HG02840 (cell line): ENCODE results near the gene MORN2.
"Not testable (repeated sequence)": the region's sequence is repeated elsewhere in the genome, so short reads cannot be mapped to it uniquely, and the experiment has no call there.

Experiments
- ATAC-seq: cut with Tn5 transposase; IDR thresholded peaks from one replicate; pipeline ENCODE4 v1.9.1; 2021; ENCODE audit warnings: mild to moderate bottlenecking, moderate library complexity, moderate number of reproducible peaks; ENCODE audit not compliant: unreplicated experiment, low FRiP score

MORN2 gene

GRCh38 chr2:38875576-38876367, at the start of gene MORN2, which contains the start of gene DHX57:
Gene MORN2 (plus strand): TSS chr2:38875976.
Gene DHX57 (minus strand): TSS chr2:38875934. CDS start chr2:38868405, 7,529 bp downstream.
- peak; percentile 100 for ATAC-seq

GRCh38 chr2:38827539-38828145, 48.1 kb upstream of the MORN2 start:
- not testable (repeated sequence) for ATAC-seq

DNA sequence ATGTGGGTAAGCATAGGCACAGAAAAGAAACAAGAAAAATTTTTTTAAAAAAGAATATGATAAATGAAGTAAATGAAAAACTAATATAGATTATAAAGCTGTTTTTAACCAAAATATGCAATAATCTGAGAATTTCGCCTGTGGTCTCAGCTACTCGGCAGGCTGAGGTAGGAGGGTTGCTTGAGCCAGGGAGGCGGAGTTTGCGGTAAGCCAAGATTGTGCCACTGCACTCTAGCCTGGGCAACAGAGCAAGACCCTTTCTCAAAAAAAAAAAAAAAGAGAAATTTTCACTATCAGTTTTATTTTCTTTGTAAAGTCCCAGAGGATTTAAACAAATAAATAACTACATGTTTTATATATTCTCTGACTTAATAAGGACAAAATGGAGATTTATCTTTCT, 47.3 kb upstream of the MORN2 start:
- no peak for ATAC-seq

DNA sequence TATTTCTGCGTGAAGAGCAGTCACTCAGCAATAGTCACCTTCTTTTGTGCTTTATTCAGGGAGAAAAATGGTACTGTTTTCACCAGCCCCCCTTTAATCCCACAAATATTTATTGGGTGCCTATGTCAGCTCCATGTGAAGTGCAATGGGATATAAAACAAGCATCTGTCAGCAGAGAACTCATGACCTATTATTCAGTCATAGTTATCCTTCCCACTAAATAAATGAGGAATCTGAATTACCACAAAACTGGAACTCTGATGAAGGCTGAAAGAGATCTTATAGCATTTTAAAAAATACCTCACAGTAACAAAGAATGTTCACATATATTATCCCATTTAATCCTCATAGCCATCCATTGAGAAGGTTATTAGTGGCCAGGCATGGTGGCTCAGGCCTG, 45.8 kb upstream of the MORN2 start:
- no peak for ATAC-seq

DNA sequence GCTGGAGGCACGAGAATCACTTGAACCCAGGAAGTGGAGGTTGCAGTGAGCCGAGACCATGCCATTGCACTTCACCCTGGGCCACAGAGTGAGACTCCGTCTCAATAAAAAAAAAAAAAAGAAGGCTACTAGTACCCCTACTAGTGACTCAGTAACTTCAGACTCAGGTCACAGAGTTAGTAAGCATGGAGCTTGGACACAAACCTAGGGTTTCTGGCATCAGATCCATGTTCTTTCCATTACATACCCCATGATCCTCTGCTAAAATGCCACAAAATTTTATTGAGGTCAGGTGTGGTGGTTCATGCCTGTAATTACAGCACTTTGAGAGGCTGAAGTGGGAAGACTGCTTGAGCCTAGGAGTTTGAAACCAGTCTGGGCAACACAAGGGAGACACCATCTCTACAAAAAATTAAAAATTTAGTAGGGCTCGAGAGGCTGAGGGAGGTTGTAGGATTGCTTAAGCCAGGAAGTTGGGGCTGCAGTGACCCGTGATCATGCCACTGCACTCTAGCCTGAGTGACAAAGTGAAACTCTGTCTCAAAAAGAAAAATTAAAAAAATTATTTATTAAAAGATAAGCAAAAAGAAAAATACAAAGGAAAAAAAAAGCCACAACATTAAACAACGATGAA, 45.1 kb upstream of the MORN2 start:
- ATAC-seq: no peak

DNA sequence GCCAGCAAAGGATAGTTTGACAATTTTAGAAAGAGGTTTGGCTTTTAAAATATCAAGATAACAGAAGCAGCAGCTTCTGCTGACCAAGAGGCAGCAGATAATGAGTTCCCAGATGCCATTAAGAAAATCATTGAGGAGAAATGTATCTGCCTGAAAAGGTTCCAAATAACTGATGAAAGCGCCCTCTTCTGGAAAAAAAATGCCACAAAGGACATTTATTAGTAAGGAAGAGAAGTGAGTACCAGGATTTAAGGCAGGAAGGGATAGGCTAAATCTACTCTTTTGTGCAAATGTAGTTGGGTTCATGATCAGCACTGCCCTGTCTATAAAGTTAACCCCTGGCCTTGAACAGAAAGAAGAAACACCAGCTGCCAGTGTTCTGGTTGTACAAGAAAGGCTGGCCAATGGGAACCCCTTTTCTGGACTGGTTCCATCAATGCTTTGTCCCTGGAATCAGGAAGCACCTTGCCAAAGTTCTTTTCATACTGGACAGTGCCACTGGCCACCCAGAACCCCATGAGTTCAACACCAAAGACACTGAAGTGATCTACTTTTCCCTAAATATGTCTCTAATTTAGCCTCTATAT, 40.7 kb upstream of the MORN2 start:
- ATAC-seq: no peak

DNA sequence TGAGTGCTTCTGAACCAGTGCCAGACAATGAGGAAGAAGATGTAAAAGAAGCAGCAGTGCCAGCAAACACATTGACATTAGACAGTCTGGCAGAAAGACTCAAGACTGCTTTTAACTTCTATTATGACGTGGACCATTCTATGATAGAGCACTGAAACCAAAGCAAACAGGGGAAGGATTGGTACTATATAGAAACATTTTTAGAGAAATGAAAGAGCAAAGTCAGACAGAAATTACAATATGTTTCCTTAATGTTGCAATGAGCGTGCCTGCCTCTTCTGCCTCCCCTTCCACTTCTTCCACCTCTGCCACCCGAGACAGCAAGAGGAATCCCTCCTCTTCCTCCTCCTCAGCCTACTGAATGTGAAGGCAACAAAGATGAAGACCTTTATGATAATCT, 39.8 kb upstream of the MORN2 start:
- ATAC-seq: peak; percentile 83

- no peak for ATAC-seq
These were observed 39.0 kb upstream of the MORN2 start for GRCh38 chr2:38836791-38837190.

DNA sequence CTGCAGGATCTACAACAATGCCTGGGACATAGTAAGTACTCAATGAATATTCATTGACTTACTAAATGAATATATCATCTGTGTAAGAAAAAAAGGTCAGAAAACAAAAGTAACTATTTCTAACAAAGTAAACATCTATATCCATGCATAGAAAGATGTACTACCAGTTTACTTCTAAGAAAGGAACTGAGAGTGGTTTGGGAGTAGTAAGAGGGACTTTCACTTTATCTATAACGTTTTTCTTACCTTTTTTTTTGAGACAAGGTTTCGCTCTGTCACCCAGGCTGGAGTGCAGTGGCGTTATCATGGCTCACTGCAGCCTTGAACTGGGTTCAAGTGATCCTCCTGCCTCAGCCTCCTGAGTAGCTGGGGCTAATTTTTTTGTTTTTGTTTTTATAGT, 25.7 kb upstream of the MORN2 start:
- ATAC-seq: peak; percentile 93

DNA sequence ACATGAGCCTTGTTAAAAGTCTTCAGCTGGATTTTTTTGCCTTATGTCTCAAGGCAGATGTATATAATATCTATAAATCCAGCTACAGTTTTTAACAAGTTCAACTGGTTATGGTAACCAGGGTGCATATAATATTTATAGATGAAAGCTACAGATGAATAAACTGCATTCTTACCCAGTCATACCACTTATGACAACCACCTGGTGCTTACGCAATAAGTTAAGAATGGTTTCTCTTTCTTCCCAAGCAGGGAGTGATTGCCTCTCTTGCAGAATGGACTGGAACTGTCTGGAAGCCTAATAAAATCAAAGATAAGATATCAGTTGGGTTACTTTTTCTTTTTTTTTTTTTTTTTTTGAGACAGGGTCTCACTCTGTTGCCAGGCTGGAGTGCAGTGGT, 19.6 kb upstream of the MORN2 start:
- ATAC-seq: no peak

DNA sequence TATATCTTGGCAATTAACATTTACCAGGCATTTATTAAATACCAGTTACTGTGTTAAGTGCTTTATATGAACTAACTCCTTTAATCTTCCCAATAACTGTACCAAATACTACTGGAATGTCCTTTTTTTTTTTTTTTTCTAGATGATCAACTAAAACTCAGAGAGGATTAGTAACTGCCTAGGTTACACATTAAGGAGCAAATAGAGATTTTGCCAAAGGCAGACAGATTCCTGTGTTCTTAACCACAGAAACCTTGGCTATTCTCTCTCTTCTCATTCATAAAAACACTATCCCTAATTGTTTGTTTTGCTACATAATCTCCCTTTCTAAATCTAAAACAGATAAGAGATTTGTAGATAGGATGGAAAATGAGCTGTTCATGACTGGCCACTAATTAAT, 13.3 kb upstream of the MORN2 start:
- no peak for ATAC-seq

GRCh38 chr2:38863061-38863695, 12.6 kb upstream of the MORN2 start:
- ATAC-seq: no peak

DNA sequence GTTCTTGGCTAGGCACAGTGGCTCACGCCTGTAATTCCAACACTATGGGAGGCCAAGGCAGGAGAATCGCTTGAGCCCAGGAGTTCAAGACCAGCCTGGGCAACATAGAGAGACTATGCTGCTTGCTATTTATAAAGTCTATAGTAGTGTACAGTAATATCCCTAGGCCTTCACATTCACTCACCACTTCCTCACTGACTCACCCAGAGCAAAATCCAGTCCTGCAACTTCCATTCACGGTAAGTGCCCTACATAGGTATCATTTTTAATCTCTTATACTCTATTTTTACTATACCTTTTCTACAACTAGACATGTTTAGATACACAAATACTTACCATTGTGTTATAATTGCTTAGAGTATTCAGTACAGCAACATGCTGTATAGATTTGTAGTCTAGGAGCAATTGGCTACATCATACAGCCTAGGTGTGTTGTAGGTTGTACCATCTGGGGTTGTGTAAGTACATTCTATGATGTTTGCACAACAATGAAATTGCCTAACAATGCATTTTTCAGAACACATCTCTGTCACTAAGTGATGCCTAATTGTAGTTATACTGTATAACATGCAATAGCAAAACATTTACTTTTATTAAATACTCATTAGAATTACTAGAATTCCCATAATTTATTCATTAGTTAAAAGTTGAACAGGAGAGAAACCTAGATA, 8.9 kb upstream of the MORN2 start:
- ATAC-seq: no peak

DNA sequence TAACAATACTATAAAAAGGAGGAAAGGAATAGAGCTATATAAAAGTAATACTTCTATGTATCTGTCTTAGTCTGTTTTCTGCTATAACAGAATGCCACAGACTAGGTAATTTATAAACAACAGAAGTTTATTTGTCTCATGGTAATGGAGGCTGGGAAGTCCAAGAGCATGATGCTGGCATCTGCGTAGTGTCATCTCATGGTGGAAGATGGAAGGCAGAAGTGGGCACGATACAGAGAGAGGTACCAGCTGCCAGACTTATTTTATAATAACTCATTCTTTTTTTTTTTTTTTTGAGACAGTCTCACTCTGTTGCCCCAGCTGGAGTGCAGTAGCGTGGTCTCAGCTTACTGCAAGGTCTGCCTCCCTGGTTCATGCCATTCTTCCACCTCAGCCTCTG, 4.3 kb upstream of the MORN2 start:
- ATAC-seq: no peak

DNA sequence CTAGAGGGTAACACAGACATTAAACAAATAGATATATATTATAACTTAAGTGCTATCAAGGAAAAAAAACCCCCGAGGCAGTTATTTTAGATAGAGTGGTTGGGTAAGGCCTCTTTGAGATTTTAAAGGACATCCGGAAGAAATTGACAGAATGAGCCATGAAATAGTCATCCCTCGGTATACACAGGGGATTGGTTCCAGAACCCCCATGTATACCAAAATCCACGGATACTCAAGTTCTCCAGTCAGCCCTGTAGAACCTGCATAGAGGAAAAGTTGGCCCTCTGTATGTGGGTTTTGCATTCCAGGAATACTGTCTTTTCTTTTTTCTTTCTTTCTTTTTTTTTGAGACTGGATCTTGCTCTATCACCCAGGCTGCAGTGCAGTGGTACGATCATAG, 2.0 kb upstream of the MORN2 start:
- ATAC-seq: no peak

GRCh38 chr2:38875227-38875575, 575 bp upstream of the MORN2 start:
- ATAC-seq: no peak

DNA sequence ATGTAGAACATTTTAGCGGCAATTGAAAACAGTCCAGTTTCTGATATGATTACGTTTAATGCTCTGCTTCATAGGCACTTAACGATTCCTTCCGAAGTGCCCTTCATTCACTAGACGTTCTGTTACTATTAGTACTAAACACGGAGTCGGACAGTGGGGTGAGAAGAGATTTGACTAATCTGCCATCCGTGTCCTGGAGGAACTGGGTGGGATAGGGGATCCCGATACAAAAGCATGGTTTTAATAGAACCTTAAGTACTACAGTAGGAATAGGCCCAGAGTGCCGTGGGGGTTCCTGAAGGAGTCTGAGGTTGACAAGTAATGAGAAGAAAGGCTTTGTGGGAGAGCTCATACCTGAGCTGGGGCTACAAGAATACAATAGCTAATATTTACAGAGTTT, 631 bp downstream of the MORN2 start:
- ATAC-seq: no peak

DNA sequence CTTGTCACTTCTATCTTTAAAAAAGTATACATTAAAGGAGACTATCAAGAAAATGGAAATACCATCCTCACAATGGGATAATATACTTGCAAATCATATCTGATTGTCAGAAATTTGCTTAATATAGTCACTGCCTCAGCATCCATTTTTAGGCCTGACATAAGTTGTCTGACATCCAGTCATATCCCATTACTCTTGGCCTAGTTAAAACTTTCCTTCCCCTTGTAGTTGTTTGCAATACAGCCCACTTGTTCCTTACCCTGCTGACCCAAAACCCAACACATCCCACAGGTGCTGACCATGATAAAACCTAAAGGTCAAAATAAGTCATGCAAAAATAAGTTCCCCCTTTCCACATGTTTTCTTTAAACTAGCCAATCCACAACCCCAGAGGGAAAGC, 10.3 kb downstream of the MORN2 start:
- no peak for ATAC-seq

DNA sequence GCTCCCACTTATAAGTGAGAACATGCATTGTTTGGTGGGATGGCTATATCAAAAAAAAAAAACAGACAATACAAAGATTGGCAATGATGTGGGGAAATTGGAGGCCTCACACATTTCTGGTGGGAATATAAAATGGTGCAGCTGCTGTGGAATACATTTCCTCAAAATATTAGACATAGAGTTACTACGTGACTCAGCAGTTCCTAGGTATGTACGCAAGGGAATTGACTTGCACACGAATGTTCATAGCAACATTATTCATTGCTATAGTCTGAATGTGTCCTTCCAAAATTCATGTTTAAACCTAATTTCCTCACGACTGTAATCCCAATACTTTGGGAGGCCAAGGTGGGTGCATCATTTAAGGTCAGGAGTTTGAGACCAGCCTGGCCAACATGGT, 11.6 kb downstream of the MORN2 start:
- ATAC-seq: no peak

DNA sequence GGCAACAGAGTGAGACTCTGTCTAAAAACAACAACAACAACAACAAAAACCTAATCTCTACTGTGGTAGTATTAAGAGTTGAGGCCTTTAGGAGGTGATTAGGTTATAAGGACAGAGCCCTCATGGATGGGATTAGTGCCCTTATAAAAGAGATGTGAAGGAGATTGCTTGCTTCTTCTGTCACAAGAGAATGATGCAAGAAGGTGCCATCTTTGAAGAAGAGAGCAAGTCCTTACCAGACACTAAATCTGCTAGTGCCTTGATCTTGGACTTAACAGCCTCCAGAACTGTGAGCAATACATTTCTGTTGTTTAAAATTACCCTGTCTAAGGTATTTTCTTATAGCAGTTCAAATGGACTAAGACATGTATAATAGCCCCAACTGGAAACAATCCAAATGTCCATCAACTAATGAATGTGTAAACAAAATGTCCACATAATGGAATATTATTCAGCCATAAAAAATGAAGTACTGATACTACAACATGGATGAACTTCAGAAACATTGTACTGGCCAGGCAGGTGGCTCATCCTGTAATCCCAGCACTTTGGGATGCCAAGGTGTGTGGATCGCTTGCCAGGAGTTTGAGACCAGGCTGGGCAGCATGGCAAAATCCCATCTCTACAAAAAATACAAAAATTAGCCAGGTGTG, 12.3 kb downstream of the MORN2 start:
- ATAC-seq: no peak
